Measurements from ENCODE around the gene TTC39A.

TTC39A gene

GRCh38 chr1:51330331-51331201 is at the start of gene TTC39A:
TTC39A (minus strand) TSS chr1:51330562; CDS start chr1:51330477, 85 bp downstream.
- DNase-seq, result no peak

DNA sequence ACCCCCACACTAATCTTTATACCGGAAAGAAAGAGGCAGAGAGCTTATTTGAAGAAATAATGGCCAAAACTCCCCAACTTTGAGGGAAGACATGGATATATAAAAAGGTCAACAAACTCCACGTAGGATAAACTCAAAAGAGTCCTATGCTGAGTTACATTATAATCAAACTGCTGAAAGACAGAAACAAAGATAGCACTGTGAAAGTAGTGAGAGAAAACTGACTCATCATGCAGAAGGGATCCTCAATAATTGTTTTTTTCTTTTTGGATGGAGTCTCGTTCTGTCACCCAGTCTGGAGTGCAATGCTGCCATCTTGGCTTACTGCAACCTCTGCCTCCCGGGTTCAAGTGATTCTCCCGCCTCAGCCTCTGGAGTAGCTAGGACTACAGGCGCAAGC is 48.5 kb upstream of the TTC39A start:
- no peak for DNase-seq

DNA sequence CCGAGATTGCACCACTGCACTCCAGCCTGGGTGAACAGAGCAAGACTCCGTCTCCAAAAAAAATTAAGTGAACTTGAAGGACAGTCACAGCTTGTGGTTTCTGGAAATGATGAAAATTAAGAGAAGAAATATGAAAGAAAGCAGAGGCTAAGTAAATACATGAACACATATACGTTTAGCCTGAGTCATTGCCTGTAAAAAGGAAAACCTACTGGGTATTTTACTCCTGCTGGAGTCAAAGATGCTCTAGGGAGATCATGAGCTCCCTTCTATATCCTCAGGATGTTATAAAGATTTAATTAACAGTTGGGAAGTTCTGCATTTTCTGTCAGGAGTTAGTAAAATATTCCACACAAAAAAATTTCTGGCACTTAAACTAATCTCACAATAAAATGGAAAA is 43.5 kb upstream of the TTC39A start:
- DNase-seq, result no peak

DNA sequence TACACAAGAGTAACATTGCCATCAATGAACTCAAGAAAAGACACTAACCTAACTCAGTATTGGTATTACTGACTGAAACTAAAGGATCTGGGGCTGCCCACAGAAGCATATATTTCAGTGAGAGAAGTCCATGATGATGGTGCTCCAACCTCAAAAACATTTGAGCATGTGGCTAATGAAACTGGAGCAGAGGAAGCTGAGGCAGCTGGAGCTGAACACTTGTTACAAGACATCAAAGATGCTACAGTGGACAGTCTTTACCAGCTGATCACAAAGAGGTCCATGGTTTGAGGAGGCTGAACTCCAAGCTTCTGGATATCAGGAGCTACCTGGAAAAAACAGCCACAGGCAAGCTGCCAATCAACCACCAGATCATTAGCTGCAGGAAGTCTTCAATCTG is 42.2 kb upstream of the TTC39A start:
- no peak for DNase-seq

DNA sequence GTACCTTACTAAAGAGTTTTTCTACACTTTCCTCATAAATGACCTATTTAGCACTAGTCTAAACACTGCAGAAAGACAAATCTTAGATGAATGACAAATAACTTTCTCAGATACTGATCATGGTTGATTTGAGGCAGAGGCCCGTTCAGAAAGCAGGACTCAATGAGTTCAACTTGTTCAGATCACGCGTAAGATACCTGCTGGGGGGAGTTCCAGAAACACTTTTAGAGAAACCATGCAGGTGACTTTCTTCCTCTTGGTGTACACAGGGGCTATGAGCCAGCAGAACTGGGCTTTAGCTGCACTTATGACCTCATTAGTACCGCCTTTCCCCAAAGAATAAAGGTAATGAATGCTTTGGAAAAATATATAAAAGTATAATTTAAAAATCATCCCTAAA is 38.8 kb upstream of the TTC39A start:
- no peak for DNase-seq

GRCh38 chr1:51365774-51366173 is 35.4 kb upstream of the TTC39A start:
- DNase-seq, result no peak

- DNase-seq, result no peak
These were observed 29.5 kb upstream of the TTC39A start for GRCh38 chr1:51359879-51360278.

DNA sequence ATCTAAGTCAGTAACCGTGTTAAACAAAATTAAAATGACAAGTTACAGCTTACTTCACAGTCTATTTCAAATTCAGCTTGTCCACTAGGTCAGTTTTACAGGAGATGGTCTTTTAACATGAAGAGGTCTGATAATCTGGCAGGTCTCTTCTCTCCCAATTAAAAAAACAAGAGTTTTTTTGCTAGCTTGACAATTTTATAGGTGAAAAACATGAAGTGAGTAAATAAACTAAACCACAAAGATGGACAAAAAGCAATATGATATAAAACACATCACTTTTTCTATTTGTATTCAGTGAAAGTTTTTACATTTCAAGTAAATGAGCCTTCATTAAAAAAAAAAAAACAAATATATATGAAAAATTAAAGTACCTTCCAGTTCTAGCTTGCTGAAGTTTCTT is 25.0 kb upstream of the TTC39A start:
- DNase-seq, result no peak

DNA sequence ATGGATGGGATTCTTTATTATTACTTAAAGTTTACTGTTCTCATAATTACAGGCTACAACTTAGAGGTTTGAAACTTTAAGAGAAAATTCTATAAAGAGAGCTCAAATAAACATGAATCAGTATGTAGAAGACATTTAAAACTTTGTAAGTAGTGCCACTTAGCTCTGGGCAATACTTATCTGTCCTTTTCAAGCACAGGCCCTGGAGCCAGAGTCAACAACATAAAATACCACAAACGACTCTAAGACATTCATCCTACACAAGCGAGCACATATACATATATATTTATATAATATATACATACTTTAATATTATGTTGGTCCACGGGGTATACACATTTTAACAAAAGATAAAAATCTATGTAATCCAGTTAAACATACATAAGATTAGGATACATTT is 24.1 kb upstream of the TTC39A start:
- no peak for DNase-seq

GRCh38 chr1:51351907-51352306 is 21.5 kb upstream of the TTC39A start:
- no peak for DNase-seq

- no peak for DNase-seq
These were observed 19.5 kb upstream of the TTC39A start for GRCh38 chr1:51349862-51350261.

GRCh38 chr1:51348147-51348527 is 17.8 kb upstream of the TTC39A start:
- no peak for DNase-seq

DNA sequence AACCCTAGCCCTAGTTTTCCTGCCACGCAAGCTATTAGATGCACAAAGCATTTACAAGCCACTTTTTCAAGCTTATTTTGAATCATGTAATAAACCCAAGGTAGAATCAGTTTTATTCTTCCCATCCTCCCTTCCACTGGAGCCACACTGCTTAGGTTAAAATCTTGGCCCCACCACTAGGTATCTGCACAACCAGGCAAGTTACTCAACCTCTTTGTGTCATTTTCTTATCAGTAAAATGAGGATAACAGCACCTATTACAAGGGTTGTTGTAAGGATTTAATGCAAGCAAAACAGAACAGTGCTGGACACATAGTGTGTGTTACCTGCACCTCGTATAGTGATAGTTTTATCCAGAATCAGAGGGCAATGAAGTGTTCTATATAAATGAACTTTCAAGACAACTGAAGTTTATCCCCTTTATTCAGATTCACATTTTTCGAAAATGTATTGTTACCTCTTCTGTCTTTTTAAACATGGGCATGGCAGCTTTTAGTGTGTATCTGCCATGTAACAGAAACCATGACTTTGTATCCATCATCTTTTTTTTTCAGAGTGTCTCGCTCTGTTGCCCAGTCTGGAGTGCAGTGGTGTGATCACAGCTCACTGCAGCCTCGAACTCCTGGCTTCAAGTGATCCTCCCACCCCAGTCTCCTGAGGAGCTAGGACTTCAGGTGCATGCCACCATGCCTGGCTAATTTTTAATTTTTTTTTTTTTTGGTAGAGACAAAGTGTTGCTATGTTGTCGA is 17.2 kb upstream of the TTC39A start:
- no peak for DNase-seq

DNA sequence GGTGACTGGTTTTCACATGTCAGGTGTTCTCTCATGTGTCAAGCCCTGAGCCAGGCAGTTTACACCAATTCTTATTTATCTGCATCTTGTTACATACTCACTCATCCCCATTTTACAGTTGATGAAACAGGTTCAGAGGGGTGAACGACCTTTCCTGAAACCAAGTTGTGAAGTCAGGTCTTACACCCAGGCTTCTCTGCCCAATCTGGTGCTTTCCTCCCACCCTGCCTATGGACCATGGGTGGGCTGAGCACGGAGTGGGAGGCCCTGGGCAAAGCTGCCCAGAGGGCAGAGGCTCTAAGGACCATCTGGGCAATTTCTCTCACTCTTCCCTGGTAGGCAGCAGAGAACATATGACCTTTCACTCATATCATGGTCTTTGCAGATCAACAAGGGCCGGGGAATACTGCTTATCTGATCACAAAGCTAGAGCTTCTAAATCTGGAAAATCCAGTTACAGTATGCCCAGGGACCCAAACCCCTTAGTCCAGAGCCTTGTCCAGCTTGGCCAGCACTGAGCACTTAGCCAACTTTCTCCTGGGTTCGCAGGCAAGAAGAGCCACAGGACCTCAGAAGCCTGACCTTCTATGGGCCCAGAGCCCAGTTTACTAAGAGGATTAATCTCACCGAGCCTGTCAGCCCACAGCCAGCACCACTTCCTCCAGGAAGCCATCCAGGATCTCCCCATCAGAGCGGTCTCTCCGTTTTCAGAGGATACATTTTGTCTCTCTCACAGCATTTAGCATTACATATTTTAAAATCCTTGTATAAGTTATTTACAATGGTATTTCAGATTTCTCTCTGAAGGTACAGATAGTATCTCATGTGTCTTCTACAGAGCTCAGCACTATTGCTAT is 16.0 kb upstream of the TTC39A start:
- DNase-seq, result no peak

DNA sequence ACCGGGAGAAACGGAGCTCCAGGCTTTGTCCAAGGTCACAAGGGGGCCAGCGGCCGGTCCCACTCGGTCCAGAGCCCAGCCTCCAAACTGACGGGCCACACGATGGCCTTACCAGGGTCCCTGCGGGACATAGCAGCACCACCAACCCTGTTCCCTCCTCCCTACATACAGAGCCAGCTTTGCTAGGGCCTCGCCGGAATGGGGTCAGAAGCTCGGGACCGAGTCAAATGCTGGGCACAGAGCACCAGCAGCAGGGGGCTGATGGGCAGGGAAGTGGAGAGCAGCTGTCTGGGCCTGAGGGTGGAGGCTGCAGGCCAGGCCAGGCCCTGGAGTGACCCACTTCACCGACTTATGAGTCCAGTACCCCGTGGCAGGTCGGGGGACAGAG is 14.9 kb upstream of the TTC39A start:
- no peak for DNase-seq

- DNase-seq, result no peak
These were observed 14.4 kb upstream of the TTC39A start for GRCh38 chr1:51344602-51345299.

DNA sequence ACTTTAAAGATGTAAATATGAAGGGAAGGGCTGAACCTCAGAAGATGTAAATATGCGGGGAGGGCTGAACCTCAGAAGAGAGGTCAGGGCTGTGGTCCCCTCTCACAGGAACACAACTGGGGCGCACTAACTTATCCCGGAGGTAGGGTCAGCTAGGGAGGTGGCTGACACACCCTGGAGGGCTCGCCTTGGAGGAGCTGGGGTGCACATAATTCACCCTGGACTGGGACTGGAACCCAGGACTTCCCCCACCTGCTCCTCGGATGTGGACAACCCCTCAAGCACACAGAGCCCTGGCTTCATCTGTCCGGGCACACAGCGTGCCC is 13.9 kb upstream of the TTC39A start:
- DNase-seq, result no peak

- DNase-seq, result no peak
These were observed 13.3 kb upstream of the TTC39A start for GRCh38 chr1:51343624-51344023.

- no peak for DNase-seq
These were observed 12.3 kb upstream of the TTC39A start for GRCh38 chr1:51342591-51343206.

DNA sequence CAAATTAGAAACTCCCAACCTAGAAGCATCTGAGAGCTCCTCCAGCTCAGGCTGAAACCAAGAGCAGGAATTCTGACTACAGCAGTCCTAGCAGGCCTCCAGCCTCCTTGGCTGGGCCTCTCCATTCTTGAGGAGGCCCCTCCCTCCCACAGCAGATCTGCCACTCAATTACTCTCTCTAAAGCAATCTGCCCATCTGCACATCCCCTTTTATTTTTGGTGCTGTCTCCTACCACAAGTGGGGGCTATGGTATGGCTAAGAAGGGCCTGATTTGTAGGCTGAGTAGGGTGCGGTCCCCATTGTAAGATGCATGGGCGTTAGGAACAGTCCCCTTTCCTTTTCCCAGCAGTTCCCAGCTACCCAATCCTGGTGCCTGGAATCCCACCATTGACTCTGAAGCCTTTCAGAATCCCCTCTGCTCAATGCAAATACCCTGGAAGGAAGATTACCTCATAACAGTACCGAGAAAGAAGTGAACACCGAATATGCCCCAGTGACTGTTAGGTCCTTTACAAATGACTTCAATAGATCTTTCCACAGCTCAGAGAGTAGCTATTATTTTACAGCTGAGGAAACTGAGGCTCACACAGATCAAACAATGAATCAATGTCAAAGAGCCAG is 11.6 kb upstream of the TTC39A start:
- DNase-seq, result no peak

- no peak for DNase-seq
These were observed 10.0 kb upstream of the TTC39A start for GRCh38 chr1:51340380-51340779.

DNA sequence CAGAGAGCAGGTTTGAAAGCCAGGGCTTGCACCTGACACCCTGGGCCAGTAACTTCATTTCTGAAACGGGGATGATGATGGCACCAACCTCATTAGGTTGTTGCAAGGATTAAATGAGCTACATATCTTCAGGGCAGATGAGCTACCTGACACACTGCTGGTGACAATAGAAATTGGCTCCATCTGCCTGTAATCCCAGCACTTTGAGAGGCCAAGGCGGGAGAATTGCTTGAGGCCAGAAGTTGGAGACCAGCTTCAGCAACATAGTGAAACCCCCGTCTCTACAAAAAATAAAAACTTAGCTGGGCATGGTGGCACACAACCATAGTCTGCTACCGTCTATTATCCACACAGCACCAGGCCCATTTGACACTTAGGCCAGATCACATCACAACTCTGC is 6.3 kb upstream of the TTC39A start:
- no peak for DNase-seq
